ENCODE data around the gene PRDM1. TPM values are rescaled to one million over a fixed set of nuclear protein-coding genes. Genes with fewer than 3 reads are reported as not detected.

The PRDM1 gene
- total RNA-seq, 4 donors from 2014 or later = 18.3 to 75.8 (median 35.4) TPM

GRCh38 chr6:106124015-106124414 lies 37.9 kb downstream of the PRDM1 start:
- WGBS, 2 donors = 68 to 77% methylated on average over 4 of the region's 4 CpGs
- no peak overlapping the region for H3K4me3 ChIP-seq
- no peak for DNase-seq

GRCh38 chr6:106124437-106125430 lies 38.6 kb downstream of the PRDM1 start:
- Histone ChIP-seq H3K4me3 (no peak overlapping the region), H3K9me3 (no peaks in the 10 kb centered on the region), H3K27me3 (no peaks in the 10 kb centered on the region), H3K27ac (no peak overlapping the region), H3K36me3 (no peaks in the 10 kb centered on the region), H3K4me1 (peaks cover 0 to 13% (median 6%) of the 10 kb centered on the region in 3 donors)
- no peak for DNase-seq
- intact Hi-C loops (cut with DNase I) = no loop called here
- WGBS, 2 donors = 86 to 88% methylated on average over 9 of the region's 10 CpGs
- TF ChIP-seq POLR2A (IDR thresholded peaks at IDR 0.05) (no peak), CTCF (IDR thresholded peaks at IDR 0.05) (no peak)

More at GRCh38 chr6:106124015-106124414, 37.9 kb downstream of the PRDM1 start:
- no peak for TF ChIP-seq CTCF (IDR thresholded peaks at IDR 0.05)
- TF ChIP-seq POLR2A (IDR thresholded peaks at IDR 0.05) = no peak
- intact Hi-C loops (cut with DNase I) = no loop called here
- Histone ChIP-seq H3K9me3 (no peaks in the 10 kb centered on the region), H3K4me1 (peaks cover 0 to 8% (median 4%) of the 10 kb centered on the region in 3 donors), H3K27ac (no peak overlapping the region), H3K27me3 (no peaks in the 10 kb centered on the region), H3K36me3 (no peaks in the 10 kb centered on the region)

- Histone ChIP-seq H3K27me3 (no peaks in the 10 kb centered on the region), H3K9me3 (no peaks in the 10 kb centered on the region), H3K27ac (no peak overlapping the region), H3K4me1 (peaks cover 0 to 21% (median 6%) of the 10 kb centered on the region in 3 donors), H3K4me3 (peak overlapping the region in 1 of 4 donors; percentile 1), H3K36me3 (no peaks in the 10 kb centered on the region)
- no peak for DNase-seq
- no peak for TF ChIP-seq POLR2A (IDR thresholded peaks at IDR 0.05)
- TF ChIP-seq CTCF (IDR thresholded peaks at IDR 0.05) = no peak
- intact Hi-C loops (cut with DNase I) = no loop called here
- WGBS, 2 donors = 72% methylated on average over 7 to 11 of the region's 11 CpGs
Observed at GRCh38 chr6:106125925-106126435, 39.8 kb downstream of the PRDM1 start.

- intact Hi-C loops (cut with DNase I) = no loop called here
- DNase-seq = no peak
- no peaks in the 10 kb centered on the region for H3K36me3 ChIP-seq
Observed at GRCh38 chr6:106126482-106126881, 40.3 kb downstream of the PRDM1 start.

More at GRCh38 chr6:106126482-106126881, 40.3 kb downstream of the PRDM1 start:
- TF ChIP-seq POLR2A (IDR thresholded peaks at IDR 0.05) (no peak), CTCF (IDR thresholded peaks at IDR 0.05) (no peak)
- Histone ChIP-seq H3K4me3 (peak overlapping the region in 1 of 4 donors; percentile 1), H3K4me1 (peaks cover 0 to 21% (median 6%) of the 10 kb centered on the region in 3 donors), H3K9me3 (no peaks in the 10 kb centered on the region), H3K27ac (no peak overlapping the region), H3K27me3 (no peaks in the 10 kb centered on the region)
- 72 to 82% methylated on average over 3 of the region's 3 CpGs for WGBS, 2 donors

Data from esophagus squamous epithelium (tissue), 5 donors.